WTC11 (cell line): ENCODE measurements around the gene C1QTNF1. TPM values are rescaled to one million over a fixed set of nuclear protein-coding genes. Genes with fewer than 3 reads are reported as not detected.

Experiments
- ATAC-seq: fragments of 200-7000 bp; cut with Tn5 transposase; 2 replicates; pipeline ENCODE4 v1.10.0; 2021; ENCODE audit warnings: mild to moderate bottlenecking, moderate library complexity
- CTCF ChIA-PET: fragments of 300-600 bp; sonication (Branson Sonifier 250); formaldehyde crosslinking; loops from one replicate; lab custom pipeline; 2021; ENCODE audit warnings: antibody characterized with exemption; lab: Charles Lee
- POLR2A ChIA-PET: fragments of 350-600 bp; sonication (Branson Sonifier 250); formaldehyde crosslinking; loops from one replicate; lab custom pipeline; 2021; ENCODE audit warnings: antibody characterized with exemption; lab: Charles Lee
- DNase-seq: peaks from one replicate; pipeline ENCODE4 v3.0.0; 2021; ENCODE audit warnings: low spot score
- H3K27ac Mint-ChIP-seq: 2 replicates; pipeline ENCODE4 v1.8.0; 2021; ENCODE audit warnings: mixed read lengths
- H3K27me3 Mint-ChIP-seq: 2 replicates; pipeline ENCODE4 v1.8.0; 2021; ENCODE audit warnings: low read depth, mild to moderate bottlenecking, moderate library complexity, mixed read lengths
- H3K36me3 Mint-ChIP-seq: 2 replicates; pipeline ENCODE4 v1.8.0; 2021; ENCODE audit warnings: mixed read lengths
- H3K4me1 Mint-ChIP-seq: 2 replicates; pipeline ENCODE4 v1.8.0; 2022; ENCODE audit warnings: mixed read lengths
- H3K4me3 Mint-ChIP-seq: 2 replicates; pipeline ENCODE4 v1.8.0; 2021; ENCODE audit warnings: mild to moderate bottlenecking, moderate library complexity, mixed read lengths
- H3K9me3 Mint-ChIP-seq: 2 replicates; pipeline ENCODE4 v1.8.0; 2021; ENCODE audit warnings: mixed read lengths
- ATF1 ChIP-seq: sonication (generic); formaldehyde crosslinking; IDR thresholded peaks from 2 replicates; pipeline ENCODE4 v1.8.1; 2023; ENCODE audit warnings: mild to moderate bottlenecking, moderate library complexity, missing genetic modification reagents
- GABPB1 ChIP-seq: sonication (generic); formaldehyde crosslinking; IDR thresholded peaks from 2 replicates; pipeline ENCODE4 v1.8.1; 2023; ENCODE audit warnings: mild to moderate bottlenecking, missing genetic modification reagents
- OVOL2 ChIP-seq: fragments of 250-450 bp; sonication (Bioruptor Pico); IDR thresholded peaks from 2 replicates; pipeline ENCODE4 v1.9.0; 2021; ENCODE audit warnings: mild to moderate bottlenecking, borderline replicate concordance
- RELA ChIP-seq: sonication (generic); formaldehyde crosslinking; IDR thresholded peaks from 2 replicates; pipeline ENCODE4 v1.8.1; 2022; ENCODE audit warnings: missing genetic modification reagents, mild to moderate bottlenecking, borderline replicate concordance
- SMAD4 ChIP-seq: sonication (generic); formaldehyde crosslinking; IDR thresholded peaks from 2 replicates; pipeline ENCODE4 v1.8.0; 2022; ENCODE audit warnings: mild to moderate bottlenecking, missing genetic modification reagents
- SOX15 ChIP-seq: fragments of 250-450 bp; sonication (Bioruptor Pico); IDR thresholded peaks from 2 replicates; pipeline ENCODE4 v1.9.0; 2021; ENCODE audit warnings: mild to moderate bottlenecking
- ZNF671 ChIP-seq: fragments of 250-450 bp; sonication (Bioruptor Pico); IDR thresholded peaks from 2 replicates; pipeline ENCODE4 v1.8.0; 2021; ENCODE audit warnings: mild to moderate bottlenecking
- total RNA-seq: library from RNA; stranded (reverse); gene quantifications from 3 replicates; pipeline ENCODE4 v1.2.3, GENCODE V29; 2021
- TF ChIP-seq, protein P1 (sequence below): fragments of 200-600 bp; IDR thresholded peaks from 2 replicates; pipeline ENCODE4 v1.8.0; 2022; ENCODE audit warnings: antibody characterized with exemption
- TF ChIP-seq, protein P2 (sequence below): fragments of 250-450 bp; sonication (Bioruptor Pico); IDR thresholded peaks from 2 replicates; pipeline ENCODE4 v1.8.0; 2021; ENCODE audit warnings: mild to moderate bottlenecking
- TF ChIP-seq, protein P3 (sequence below): sonication (generic); formaldehyde crosslinking; conservative IDR thresholded peaks from 2 replicates; pipeline ENCODE4 v1.8.1; 2022; ENCODE audit warnings: mild to moderate bottlenecking, missing genetic modification reagents
- TF ChIP-seq, protein P4 (sequence below): sonication (generic); formaldehyde crosslinking; IDR thresholded peaks from 2 replicates; pipeline ENCODE4 v1.8.1; 2022; ENCODE audit warnings: low read depth, missing genetic modification reagents, borderline replicate concordance
- TF ChIP-seq, protein P5 (sequence below): sonication (generic); formaldehyde crosslinking; IDR thresholded peaks from 2 replicates; pipeline ENCODE4 v1.8.1; 2023; ENCODE audit warnings: mild to moderate bottlenecking, missing genetic modification reagents
- TF ChIP-seq, protein P6 (sequence below): sonication (generic); formaldehyde crosslinking; IDR thresholded peaks from 2 replicates; pipeline ENCODE4 v1.8.1; 2022; ENCODE audit warnings: mild to moderate bottlenecking, missing genetic modification reagents, moderate library complexity, borderline replicate concordance

Gene C1QTNF1
- total RNA-seq, 1 experiment from 2014 or later = 1.7 TPM

DNA sequence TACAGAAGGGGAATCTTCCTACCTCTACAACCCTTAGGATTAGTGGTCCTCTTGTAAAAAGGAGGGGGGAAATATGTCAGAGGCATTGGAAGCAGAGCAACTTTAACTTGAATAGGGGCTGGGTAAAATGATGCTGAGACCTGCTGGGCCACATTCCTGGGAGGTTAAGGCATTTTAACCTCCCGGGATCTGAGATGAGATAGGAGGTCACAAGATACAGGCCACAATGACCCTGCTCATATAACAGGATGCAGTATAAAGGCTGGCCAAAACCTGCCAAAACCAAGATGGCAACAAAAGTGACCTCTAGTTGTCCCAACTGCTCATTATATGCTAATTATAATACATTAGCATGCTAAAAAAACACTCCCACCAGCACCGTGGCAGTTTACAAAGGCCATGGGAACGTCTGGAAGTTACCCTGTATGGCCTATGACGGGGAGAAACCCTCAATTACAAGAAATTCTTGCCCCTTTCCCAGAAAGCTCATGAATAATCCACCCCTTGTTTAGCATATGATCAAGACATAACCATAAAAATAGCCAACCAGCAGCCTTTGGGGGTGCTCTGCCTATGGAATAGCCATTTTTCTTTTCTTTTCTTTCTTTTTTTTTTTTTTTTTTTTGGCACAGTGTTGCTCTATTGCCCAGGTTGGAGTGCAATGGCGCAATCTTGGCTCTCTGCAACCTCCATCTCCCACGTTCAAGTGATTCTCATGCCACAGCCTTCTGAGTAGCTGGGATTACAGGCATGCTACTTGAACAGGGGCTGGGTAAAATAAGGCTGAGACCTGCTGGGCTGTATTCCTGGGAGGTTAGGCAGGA lies 6.2 kb upstream of the C1QTNF1 start:
- TF ChIP-seq ATF1 (CRISPR knock-in tag) (no peak), GABPB1 (CRISPR knock-in tag) (no peak), OVOL2 (CRISPR knock-in tag) (no peak), SOX15 (CRISPR knock-in tag) (no peak)
- TF ChIP-seq, protein P1, sequence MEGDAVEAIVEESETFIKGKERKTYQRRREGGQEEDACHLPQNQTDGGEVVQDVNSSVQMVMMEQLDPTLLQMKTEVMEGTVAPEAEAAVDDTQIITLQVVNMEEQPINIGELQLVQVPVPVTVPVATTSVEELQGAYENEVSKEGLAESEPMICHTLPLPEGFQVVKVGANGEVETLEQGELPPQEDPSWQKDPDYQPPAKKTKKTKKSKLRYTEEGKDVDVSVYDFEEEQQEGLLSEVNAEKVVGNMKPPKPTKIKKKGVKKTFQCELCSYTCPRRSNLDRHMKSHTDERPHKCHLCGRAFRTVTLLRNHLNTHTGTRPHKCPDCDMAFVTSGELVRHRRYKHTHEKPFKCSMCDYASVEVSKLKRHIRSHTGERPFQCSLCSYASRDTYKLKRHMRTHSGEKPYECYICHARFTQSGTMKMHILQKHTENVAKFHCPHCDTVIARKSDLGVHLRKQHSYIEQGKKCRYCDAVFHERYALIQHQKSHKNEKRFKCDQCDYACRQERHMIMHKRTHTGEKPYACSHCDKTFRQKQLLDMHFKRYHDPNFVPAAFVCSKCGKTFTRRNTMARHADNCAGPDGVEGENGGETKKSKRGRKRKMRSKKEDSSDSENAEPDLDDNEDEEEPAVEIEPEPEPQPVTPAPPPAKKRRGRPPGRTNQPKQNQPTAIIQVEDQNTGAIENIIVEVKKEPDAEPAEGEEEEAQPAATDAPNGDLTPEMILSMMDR = no peak
- Mint-ChIP-seq H3K27ac (no peak overlapping the region), H3K27me3 (peaks cover 62% of the 10 kb centered on the region), H3K4me1 (peaks cover 2% of the 10 kb centered on the region; the same call in 1 of the 2 replicates), H3K4me3 (no peak overlapping the region), H3K36me3 (peaks cover 25% of the 10 kb centered on the region), H3K9me3 (peaks cover 35% of the 10 kb centered on the region)
- ChIA-PET POLR2A (interaction anchor here (0.7 kb wide), 1 partner anchor 155 kb away, joined by 5 read pairs; no protein-coding TSS in a partner anchor), CTCF (interaction anchor here (0.7 to 1.2 kb wide), 2 partner anchors 28 to 905 kb away, joined by 3 to 4 read pairs; no protein-coding TSS in a partner anchor)
- DNase-seq = no peak
- no peak; the same call in 1 of the 2 replicates for ATAC-seq

DNA sequence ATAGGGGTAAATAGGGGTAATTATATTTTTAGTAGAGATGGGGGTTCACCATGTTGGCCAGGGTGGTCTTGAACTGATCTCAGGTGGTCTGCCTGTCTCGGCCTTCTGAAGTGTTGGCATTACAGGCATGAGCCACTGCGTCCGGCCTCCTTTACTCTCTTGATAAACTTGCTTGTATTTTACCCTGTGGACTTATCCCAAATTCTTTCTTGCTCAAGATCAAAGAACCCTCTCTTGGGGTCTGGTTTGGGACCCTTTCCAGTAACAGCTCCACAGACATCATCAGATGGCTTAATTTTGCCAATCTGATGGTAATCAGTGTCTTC lies 5.6 kb upstream of the C1QTNF1 start:
- H3K36me3 Mint-ChIP-seq = peaks cover 19% of the 10 kb centered on the region
- peaks cover 7% of the 10 kb centered on the region for H3K4me1 Mint-ChIP-seq
- TF ChIP-seq, protein P2, sequence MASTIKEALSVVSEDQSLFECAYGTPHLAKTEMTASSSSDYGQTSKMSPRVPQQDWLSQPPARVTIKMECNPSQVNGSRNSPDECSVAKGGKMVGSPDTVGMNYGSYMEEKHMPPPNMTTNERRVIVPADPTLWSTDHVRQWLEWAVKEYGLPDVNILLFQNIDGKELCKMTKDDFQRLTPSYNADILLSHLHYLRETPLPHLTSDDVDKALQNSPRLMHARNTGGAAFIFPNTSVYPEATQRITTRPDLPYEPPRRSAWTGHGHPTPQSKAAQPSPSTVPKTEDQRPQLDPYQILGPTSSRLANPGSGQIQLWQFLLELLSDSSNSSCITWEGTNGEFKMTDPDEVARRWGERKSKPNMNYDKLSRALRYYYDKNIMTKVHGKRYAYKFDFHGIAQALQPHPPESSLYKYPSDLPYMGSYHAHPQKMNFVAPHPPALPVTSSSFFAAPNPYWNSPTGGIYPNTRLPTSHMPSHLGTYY (CRISPR knock-in tag) = no peak
- no peak for TF ChIP-seq SMAD4 (CRISPR knock-in tag)
- TF ChIP-seq, protein P3, sequence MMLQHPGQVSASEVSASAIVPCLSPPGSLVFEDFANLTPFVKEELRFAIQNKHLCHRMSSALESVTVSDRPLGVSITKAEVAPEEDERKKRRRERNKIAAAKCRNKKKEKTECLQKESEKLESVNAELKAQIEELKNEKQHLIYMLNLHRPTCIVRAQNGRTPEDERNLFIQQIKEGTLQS = no peak
- TF ChIP-seq, protein P4, sequence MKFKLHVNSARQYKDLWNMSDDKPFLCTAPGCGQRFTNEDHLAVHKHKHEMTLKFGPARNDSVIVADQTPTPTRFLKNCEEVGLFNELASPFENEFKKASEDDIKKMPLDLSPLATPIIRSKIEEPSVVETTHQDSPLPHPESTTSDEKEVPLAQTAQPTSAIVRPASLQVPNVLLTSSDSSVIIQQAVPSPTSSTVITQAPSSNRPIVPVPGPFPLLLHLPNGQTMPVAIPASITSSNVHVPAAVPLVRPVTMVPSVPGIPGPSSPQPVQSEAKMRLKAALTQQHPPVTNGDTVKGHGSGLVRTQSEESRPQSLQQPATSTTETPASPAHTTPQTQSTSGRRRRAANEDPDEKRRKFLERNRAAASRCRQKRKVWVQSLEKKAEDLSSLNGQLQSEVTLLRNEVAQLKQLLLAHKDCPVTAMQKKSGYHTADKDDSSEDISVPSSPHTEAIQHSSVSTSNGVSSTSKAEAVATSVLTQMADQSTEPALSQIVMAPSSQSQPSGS (CRISPR knock-in tag) = no peak
- TF ChIP-seq RELA = no peak
- TF ChIP-seq, protein P5, sequence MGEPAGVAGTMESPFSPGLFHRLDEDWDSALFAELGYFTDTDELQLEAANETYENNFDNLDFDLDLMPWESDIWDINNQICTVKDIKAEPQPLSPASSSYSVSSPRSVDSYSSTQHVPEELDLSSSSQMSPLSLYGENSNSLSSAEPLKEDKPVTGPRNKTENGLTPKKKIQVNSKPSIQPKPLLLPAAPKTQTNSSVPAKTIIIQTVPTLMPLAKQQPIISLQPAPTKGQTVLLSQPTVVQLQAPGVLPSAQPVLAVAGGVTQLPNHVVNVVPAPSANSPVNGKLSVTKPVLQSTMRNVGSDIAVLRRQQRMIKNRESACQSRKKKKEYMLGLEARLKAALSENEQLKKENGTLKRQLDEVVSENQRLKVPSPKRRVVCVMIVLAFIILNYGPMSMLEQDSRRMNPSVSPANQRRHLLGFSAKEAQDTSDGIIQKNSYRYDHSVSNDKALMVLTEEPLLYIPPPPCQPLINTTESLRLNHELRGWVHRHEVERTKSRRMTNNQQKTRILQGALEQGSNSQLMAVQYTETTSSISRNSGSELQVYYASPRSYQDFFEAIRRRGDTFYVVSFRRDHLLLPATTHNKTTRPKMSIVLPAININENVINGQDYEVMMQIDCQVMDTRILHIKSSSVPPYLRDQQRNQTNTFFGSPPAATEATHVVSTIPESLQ (CRISPR knock-in tag) = no peak
- TF ChIP-seq, protein P6, sequence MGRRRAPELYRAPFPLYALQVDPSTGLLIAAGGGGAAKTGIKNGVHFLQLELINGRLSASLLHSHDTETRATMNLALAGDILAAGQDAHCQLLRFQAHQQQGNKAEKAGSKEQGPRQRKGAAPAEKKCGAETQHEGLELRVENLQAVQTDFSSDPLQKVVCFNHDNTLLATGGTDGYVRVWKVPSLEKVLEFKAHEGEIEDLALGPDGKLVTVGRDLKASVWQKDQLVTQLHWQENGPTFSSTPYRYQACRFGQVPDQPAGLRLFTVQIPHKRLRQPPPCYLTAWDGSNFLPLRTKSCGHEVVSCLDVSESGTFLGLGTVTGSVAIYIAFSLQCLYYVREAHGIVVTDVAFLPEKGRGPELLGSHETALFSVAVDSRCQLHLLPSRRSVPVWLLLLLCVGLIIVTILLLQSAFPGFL (CRISPR knock-in tag) = no peak
- no peak for TF ChIP-seq ATF1 (CRISPR knock-in tag)
- no peak for TF ChIP-seq ZNF671 (CRISPR knock-in tag)
- TF ChIP-seq, all 79 proteins: peak for 0
- Mint-ChIP-seq H3K9me3 (peaks cover 30% of the 10 kb centered on the region), H3K27me3 (peaks cover 62% of the 10 kb centered on the region), H3K4me3 (no peak overlapping the region), H3K27ac (no peak overlapping the region)
- ChIA-PET POLR2A (no interaction called here), CTCF (interaction anchor here (0.6 to 1.2 kb wide), 3 partner anchors 28 to 905 kb away, joined by 3 to 4 read pairs (median 4); no protein-coding TSS in a partner anchor)
- no peak for ATAC-seq
- DNase-seq = no peak
